Kidney (tissue), 14 donors: ENCODE measurements around the gene NFKBIL1. TPM values are rescaled to one million over a fixed set of nuclear protein-coding genes. Genes with fewer than 3 reads are reported as not detected.
A peak's percentile ranks its signal among the peaks of the same experiment; 100 is the strongest.

ENCODE experiments used
- DNase-seq, 5 donors: peaks; one replicate each; pipeline ENCODE4 v3.0.0-alpha.2; 2013 to 2020
- FAIRE-seq: peaks from 2 replicates; lab custom pipeline; 2012; peaks lifted over from hg19 to GRCh38; lab: Jason Lieb, UNC
- H3K27ac ChIP-seq, 2 donors: one replicate each; pipeline ENCODE4 v1.7.0; 2013; ENCODE audit warnings: low read depth in 2 of 2, low read length in 2 of 2, inconsistent platforms in 1 of 2
- H3K27me3 ChIP-seq: one replicate; pipeline ENCODE4 v1.7.1; 2013; ENCODE audit warnings: low read length, inconsistent platforms; ENCODE audit not compliant: control insufficient read depth, insufficient read depth
- H3K36me3 ChIP-seq, 3 donors: one replicate each; pipeline versions ENCODE4 v1.7.0 to v1.7.1; 2013; ENCODE audit warnings: low read length in 3 of 3, control low read depth in 1 of 3, inconsistent platforms in 1 of 3; ENCODE audit not compliant: insufficient read depth in 3 of 3, control insufficient read depth in 2 of 3
- H3K4me1 ChIP-seq, 3 donors: one replicate each; pipeline versions ENCODE4 v1.7.0 to v1.7.1; 2013; ENCODE audit warnings: low read length in 3 of 3, inconsistent platforms in 1 of 3, low read depth in 1 of 3; ENCODE audit not compliant: control insufficient read depth in 2 of 3, insufficient read depth in 2 of 3
- H3K4me3 ChIP-seq, 3 donors: one replicate each; pipeline versions ENCODE4 v1.7.0 to v1.8.1; 2013; ENCODE audit warnings: low read length in 3 of 3, control low read depth in 1 of 3, inconsistent platforms in 1 of 3
- H3K9ac ChIP-seq, 3 donors: one replicate each; pipeline versions ENCODE4 v1.7.0 to v1.7.1; 2013; ENCODE audit warnings: low read length in 3 of 3, control low read depth in 1 of 3, inconsistent platforms in 1 of 3
- H3K9me3 ChIP-seq, 3 donors: one replicate each; pipeline versions ENCODE4 v1.7.0 to v1.7.1; 2013; ENCODE audit warnings: low read length in 3 of 3, control low read depth in 1 of 3, inconsistent platforms in 1 of 3; ENCODE audit not compliant: control insufficient read depth in 2 of 3, insufficient read depth in 1 of 3
- CTCF ChIP-seq: IDR thresholded peaks from 3 replicates; pipeline ENCODE4 v1.5.1; 2012; ENCODE audit warnings: mild to moderate bottlenecking, moderate library complexity, borderline replicate concordance; ENCODE audit not compliant: insufficient read depth; ENCODE audit errors: extremely low read depth
- intact Hi-C: fragments of 100-400 bp; cut with DNase I; formaldehyde crosslinking; loops from one replicate; pipeline ENCODE4 v1.11.1; 2022
- polyA plus RNA-seq: library from polyadenylated mRNA; stranded (reverse); fragments of 350-450 nt; fragmentation: Illumina TruSeq; extraction: RNeasy Lipid Tissue Mini Kit (QIAGEN cat#74804); gene quantifications from one replicate; pipeline ENCODE4 v1.2.3, GENCODE V29; 2014; ENCODE audit warnings: low read depth, low replicate concordance; ENCODE audit not compliant: insufficient read depth
- total RNA-seq: library from RNA; stranded (reverse); fragmentation: NEBNext Ultra II Directional; extraction: Animal tissue kit (Norgen Biotek cat#: 25700); gene quantifications from one replicate; pipeline ENCODE4 v1.2.1, GENCODE V29; 2021
- donor health status: control.
- donor health status: control.
- donor health status: control.
- donor health status: control.
- donor health status: control.
- donor health status: DM: yes; HTN: yes; CAD: no.
- donor health status: Normal renal cell carcinoma (clear cell type).

The NFKBIL1 gene
- total and polyA plus RNA-seq, 2 donors from 2014 or later: 20.0 to 28.2 TPM

- H3K27me3 ChIP-seq: no peaks in the 10 kb centered on the region
- H3K36me3 ChIP-seq: peaks cover 0 to 24% (median 9%) of the 10 kb centered on the region in 3 donors
- H3K4me3 ChIP-seq: no peak overlapping the region
- intact Hi-C loops: no loop called here
- peaks cover 0 to 18% (median 0%) of the 10 kb centered on the region in 3 donors for H3K4me1 ChIP-seq
- peak in 2 of 5 donors; percentile 65 to 89 for DNase-seq
- H3K27ac ChIP-seq: peak overlapping the region; percentile 9 to 51
- peak overlapping the region in 1 of 3 donors; percentile 31 for H3K9ac ChIP-seq
- TF ChIP-seq CTCF: no peak
- no peaks in the 10 kb centered on the region for H3K9me3 ChIP-seq
- no peak for FAIRE-seq
Measured at GRCh38 chr6:31559958-31560696, 12.7 kb downstream of the NFKBIL1 start.

GRCh38 chr6:31560697-31561058, 13.3 kb downstream of the NFKBIL1 start:
- no peak overlapping the region for H3K4me3 ChIP-seq
- DNase-seq: no peak
- peak overlapping the region in 1 of 2 donors; percentile 24 for H3K27ac ChIP-seq
- H3K9ac ChIP-seq: no peak overlapping the region
- TF ChIP-seq CTCF: no peak
- intact Hi-C loops: no loop called here
- no peaks in the 10 kb centered on the region for H3K9me3 ChIP-seq
- FAIRE-seq: no peak
- peaks cover 0 to 18% (median 0%) of the 10 kb centered on the region in 3 donors for H3K4me1 ChIP-seq
- H3K36me3 ChIP-seq: peaks cover 0 to 24% (median 9%) of the 10 kb centered on the region in 3 donors
- H3K27me3 ChIP-seq: no peaks in the 10 kb centered on the region

- TF ChIP-seq CTCF: no peak
- H3K4me1 ChIP-seq: no peaks in the 10 kb centered on the region
- no peaks in the 10 kb centered on the region for H3K27me3 ChIP-seq
- no peaks in the 10 kb centered on the region for H3K36me3 ChIP-seq
- intact Hi-C loops: no loop called here
- DNase-seq: peak in 1 of 5 donors; percentile 57
- H3K9me3 ChIP-seq: no peaks in the 10 kb centered on the region
- no peak overlapping the region for H3K4me3 ChIP-seq
- H3K27ac ChIP-seq: no peak overlapping the region
- H3K9ac ChIP-seq: no peak overlapping the region
- no peak for FAIRE-seq
Measured at GRCh38 chr6:31567531-31568370, 20.3 kb downstream of the NFKBIL1 start.
